Activated CD8-positive, alpha-beta memory T cell treated with anti-CD3 and anti-CD28 coated beads, Interleukin-2, amount 50 U/mL, for 4 hours (primary cell): ENCODE results near the gene MARCHF10.
"Not testable (repeated sequence)": the region's sequence is repeated elsewhere in the genome, so short reads cannot be mapped to it uniquely, and the experiment has no call there.

Source experiments
- DNase-seq: peaks from one replicate; pipeline ENCODE4 v3.0.0-alpha.2; 2020

The MARCHF10 gene

GRCh38 chr17:62785983-62786382, 22.1 kb downstream of the MARCHF10 start:
- DNase-seq: not testable (repeated sequence)

- DNase-seq: no peak
Measured at GRCh38 chr17:62782730-62783270, 25.3 kb downstream of the MARCHF10 start.

GRCh38 chr17:62781831-62782251, 26.3 kb downstream of the MARCHF10 start:
- no peak for DNase-seq

- no peak for DNase-seq
Measured at GRCh38 chr17:62781356-62781755, 26.8 kb downstream of the MARCHF10 start.

- no peak for DNase-seq
Measured at GRCh38 chr17:62780951-62781350, 27.2 kb downstream of the MARCHF10 start.

GRCh38 chr17:62780269-62780668, 27.8 kb downstream of the MARCHF10 start:
- DNase-seq: no peak

GRCh38 chr17:62778990-62779681, 29.0 kb downstream of the MARCHF10 start:
- DNase-seq: no peak

- DNase-seq: no peak
Measured at GRCh38 chr17:62775876-62776275, 32.2 kb downstream of the MARCHF10 start.

- DNase-seq: no peak
Measured at GRCh38 chr17:62774338-62774737, 33.8 kb downstream of the MARCHF10 start.

GRCh38 chr17:62767997-62768396, 40.1 kb downstream of the MARCHF10 start:
- no peak for DNase-seq

GRCh38 chr17:62765351-62765750, 42.8 kb downstream of the MARCHF10 start:
- DNase-seq: no peak

GRCh38 chr17:62763891-62764600, 44.1 kb downstream of the MARCHF10 start:
- DNase-seq: no peak

- no peak for DNase-seq
Measured at GRCh38 chr17:62761884-62762283, 46.2 kb downstream of the MARCHF10 start.

- DNase-seq: no peak
Measured at GRCh38 chr17:62760945-62761267, 47.2 kb downstream of the MARCHF10 start.

GRCh38 chr17:62760059-62760944, 47.8 kb downstream of the MARCHF10 start:
- DNase-seq: no peak

GRCh38 chr17:62757500-62757951, 50.6 kb downstream of the MARCHF10 start:
- no peak for DNase-seq

- no peak for DNase-seq
Measured at GRCh38 chr17:62756198-62756597, 51.9 kb downstream of the MARCHF10 start.

- DNase-seq: no peak
Measured at GRCh38 chr17:62755141-62755851, 52.8 kb downstream of the MARCHF10 start.

GRCh38 chr17:62754631-62755030, 53.5 kb downstream of the MARCHF10 start:
- no peak for DNase-seq

GRCh38 chr17:62753562-62753961, 54.6 kb downstream of the MARCHF10 start:
- no peak for DNase-seq

- DNase-seq: no peak
Measured at GRCh38 chr17:62751060-62751691, 56.9 kb downstream of the MARCHF10 start.

- DNase-seq: no peak
Measured at GRCh38 chr17:62750631-62751051, 57.5 kb downstream of the MARCHF10 start.
